GM19035 (cell line): ENCODE results near the gene GPR108.

Source experiments
- ATAC-seq: cut with Tn5 transposase; IDR thresholded peaks from one replicate; pipeline ENCODE4 v1.9.1; 2021; ENCODE audit not compliant: unreplicated experiment

The GPR108 gene

DNA sequence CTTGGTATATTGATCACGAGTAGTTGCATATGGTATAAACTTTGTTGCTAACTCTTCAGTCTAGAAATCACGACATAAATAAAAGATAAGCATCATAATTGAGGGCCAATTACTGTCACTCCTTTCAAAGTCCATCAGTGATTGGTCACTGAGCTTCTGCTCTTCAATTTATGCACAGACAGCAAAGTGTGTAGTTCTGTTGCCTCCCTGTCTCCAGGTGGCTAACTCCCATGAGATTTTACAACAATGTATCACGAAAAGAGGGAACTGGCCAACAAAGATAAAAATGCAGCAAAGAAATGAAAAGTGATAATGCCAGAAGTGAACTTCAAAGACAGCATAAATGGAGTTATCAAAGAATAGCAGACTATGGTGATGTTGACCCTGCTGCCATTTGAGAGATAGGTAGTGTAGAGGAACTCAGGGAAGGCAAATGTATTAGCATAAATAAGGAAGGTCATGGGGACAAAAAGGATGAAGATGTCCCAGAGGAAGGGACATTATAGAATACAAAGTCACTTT, 54.7 kb downstream of the GPR108 start:
- no peak for ATAC-seq

DNA sequence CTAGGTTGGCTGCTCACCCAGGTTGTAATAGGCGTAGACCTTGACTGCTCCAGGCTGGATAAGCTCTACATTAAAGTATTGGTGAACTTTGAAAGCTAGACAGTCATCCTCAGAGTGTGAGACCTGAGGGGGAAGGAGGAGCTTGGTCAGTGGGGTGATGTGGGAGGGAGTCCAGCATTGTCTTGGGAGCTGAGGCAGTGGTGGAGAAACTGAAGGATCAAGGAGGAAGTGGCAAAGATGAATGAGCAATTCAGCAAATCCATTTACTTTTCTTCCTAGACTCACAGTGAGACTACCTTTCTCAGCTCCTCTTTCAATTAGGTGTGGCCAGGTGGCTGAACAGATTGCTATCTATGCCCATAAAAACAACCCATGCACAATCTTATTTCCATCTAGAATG, 57.2 kb downstream of the GPR108 start:
- ATAC-seq = no peak
